ENCODE measurements around the gene FAM98B. TPM values are rescaled to one million over a fixed set of nuclear protein-coding genes. Genes with fewer than 3 reads are reported as not detected.

Gene FAM98B
- total RNA-seq, 2 donors from 2014 or later: 7.9 to 8.6 TPM

- Histone ChIP-seq H3K27me3 (no peaks in the 10 kb centered on the region), H3K36me3 (replicated peaks in 1 of 2; ENCODE audit: insufficient read depth in 1 of 2, low read depth in 2 of 2) (no peaks in the 10 kb centered on the region), H3K27ac (no peak overlapping the region), H3K9me3 (no peaks in the 10 kb centered on the region), H3K4me3 (no peak overlapping the region), H3K4me1 (peaks cover 13% of the 10 kb centered on the region)
- TF ChIP-seq POLR2A (IDR thresholded peaks at IDR 0.05): no peak
- no peak for TF ChIP-seq CTCF (IDR thresholded peaks at IDR 0.05)
- intact Hi-C loops (cut with DNase I): no loop called here
- no peak for ATAC-seq
- DNase-seq: no peak
- WGBS, 2 donors: 87 to 92% methylated on average over 3 of the region's 3 CpGs
Measured at GRCh38 chr15:38460543-38460942, 6.6 kb downstream of the FAM98B start.

GRCh38 chr15:38461066-38461833 is 7.3 kb downstream of the FAM98B start:
- ATAC-seq: no peak
- 74 to 85% methylated on average over 2 of the region's 2 CpGs for WGBS, 2 donors

GRCh38 chr15:38463893-38464292 is 10.0 kb downstream of the FAM98B start:
- 15 to 21% methylated on average over 3 of the region's 3 CpGs for whole genome bisulfite sequencing, 2 donors
- peak overlapping the region in 2 of 4 donors; percentile 9 to 51 for H3K27ac ChIP-seq
- H3K9me3 ChIP-seq: no peaks in the 10 kb centered on the region
- no peaks in the 10 kb centered on the region for H3K36me3 ChIP-seq (replicated peaks in 1 of 2; ENCODE audit: insufficient read depth in 1 of 2, low read depth in 2 of 2)
- H3K4me1 ChIP-seq: peaks cover 11% of the 10 kb centered on the region
- ATAC-seq (peak; percentile 27), DNase-seq (no peak)
- H3K4me3 ChIP-seq: no peak overlapping the region
- H3K27me3 ChIP-seq: no peaks in the 10 kb centered on the region
- intact Hi-C loops (cut with DNase I): no loop called here
- TF ChIP-seq CTCF (IDR thresholded peaks at IDR 0.05) (no peak), POLR2A (IDR thresholded peaks at IDR 0.05) (no peak)

More at GRCh38 chr15:38461066-38461833, 7.3 kb downstream of the FAM98B start:
- intact Hi-C loops (cut with DNase I): no loop called here
- H3K27me3 ChIP-seq: no peaks in the 10 kb centered on the region
- TF ChIP-seq CTCF (IDR thresholded peaks at IDR 0.05): no peak
- no peak for TF ChIP-seq POLR2A (IDR thresholded peaks at IDR 0.05)
- no peak for DNase-seq
- H3K27ac ChIP-seq: no peak overlapping the region
- no peak overlapping the region for H3K4me3 ChIP-seq
- peaks cover 11% of the 10 kb centered on the region for H3K4me1 ChIP-seq
- H3K36me3 ChIP-seq (replicated peaks in 1 of 2; ENCODE audit: insufficient read depth in 1 of 2, low read depth in 2 of 2): no peaks in the 10 kb centered on the region
- no peaks in the 10 kb centered on the region for H3K9me3 ChIP-seq

- H3K4me3 ChIP-seq: no peak overlapping the region
- no peaks in the 10 kb centered on the region for H3K36me3 ChIP-seq (replicated peaks in 1 of 2; ENCODE audit: insufficient read depth in 1 of 2, low read depth in 2 of 2)
- 65 to 79% methylated on average over 4 of the region's 4 CpGs for WGBS, 2 donors
- ATAC-seq (no peak), DNase-seq (no peak)
- H3K27ac ChIP-seq: no peak overlapping the region
- no peak for TF ChIP-seq POLR2A (IDR thresholded peaks at IDR 0.05)
- TF ChIP-seq CTCF (IDR thresholded peaks at IDR 0.05): no peak
- H3K4me1 ChIP-seq: peaks cover 11% of the 10 kb centered on the region
- H3K9me3 ChIP-seq: no peaks in the 10 kb centered on the region
- no peaks in the 10 kb centered on the region for H3K27me3 ChIP-seq
- intact Hi-C loops (cut with DNase I): no loop called here
Measured at GRCh38 chr15:38464675-38465074, 10.7 kb downstream of the FAM98B start.

GRCh38 chr15:38470816-38471215 is 16.9 kb downstream of the FAM98B start:
- Histone ChIP-seq H3K36me3 (replicated peaks in 1 of 2; ENCODE audit: insufficient read depth in 1 of 2, low read depth in 2 of 2) (peaks cover 0 to 7% of the 10 kb centered on the region in 2 donors), H3K27me3 (no peaks in the 10 kb centered on the region), H3K27ac (no peak overlapping the region), H3K4me3 (no peak overlapping the region), H3K9me3 (no peaks in the 10 kb centered on the region), H3K4me1 (no peaks in the 10 kb centered on the region)
- ATAC-seq (no peak), DNase-seq (no peak)
- intact Hi-C loops (cut with DNase I): no loop called here
- no peak for TF ChIP-seq CTCF (IDR thresholded peaks at IDR 0.05)
- TF ChIP-seq POLR2A (IDR thresholded peaks at IDR 0.05): no peak
- 87 to 97% methylated on average over 1 of the region's 1 CpG for WGBS, 2 donors

Measured in body of pancreas (tissue), 4 donors.